ENCODE measurements around the gene FAM219A.
"Not testable (repeated sequence)": the region's sequence is repeated elsewhere in the genome, so short reads cannot be mapped to it uniquely, and the experiment has no call there.

FAM219A gene

GRCh38 chr9:34496149-34496712 is 37.9 kb upstream of the FAM219A start:
- Mint-ChIP-seq H3K4me3 (no peak overlapping the region), H3K36me3 (no peaks in the 10 kb centered on the region), H3K9me3 (no peaks in the 10 kb centered on the region), H3K27ac (no peak overlapping the region), H3K27me3 (peaks cover 25% of the 10 kb centered on the region), H3K4me1 (no peaks in the 10 kb centered on the region)
- CTCF ChIA-PET: interaction anchor here (1.0 kb wide), 2 partner anchors 61 to 92 kb away, joined by 3 to 5 read pairs; no protein-coding TSS in a partner anchor
- no peak for DNase-seq

GRCh38 chr9:34493972-34494535 is 35.7 kb upstream of the FAM219A start:
- H3K4me1 Mint-ChIP-seq: no peaks in the 10 kb centered on the region
- H3K27ac Mint-ChIP-seq: no peak overlapping the region
- H3K4me3 Mint-ChIP-seq: no peak overlapping the region
- CTCF ChIA-PET: interaction anchor here (1.5 to 1.9 kb wide), 3 partner anchors 47 to 101 kb away, joined by 3 to 5 read pairs (median 4); no protein-coding TSS in a partner anchor
- H3K27me3 Mint-ChIP-seq: peaks cover 29% of the 10 kb centered on the region
- DNase-seq: peak; percentile 74
- no peaks in the 10 kb centered on the region for H3K9me3 Mint-ChIP-seq
- no peaks in the 10 kb centered on the region for H3K36me3 Mint-ChIP-seq

- Mint-ChIP-seq H3K4me1 (no peaks in the 10 kb centered on the region), H3K4me3 (no peak overlapping the region), H3K27me3 (peaks cover 38% of the 10 kb centered on the region), H3K27ac (no peak overlapping the region), H3K9me3 (no peaks in the 10 kb centered on the region), H3K36me3 (no peaks in the 10 kb centered on the region)
- no peak for DNase-seq
- CTCF ChIA-PET: interaction anchor here (1.0 to 1.6 kb wide), 2 partner anchors 48 to 88 kb away, joined by 3 to 4 read pairs; no protein-coding TSS in a partner anchor
These were observed 33.7 kb upstream of the FAM219A start for GRCh38 chr9:34492051-34492450.

- H3K36me3 Mint-ChIP-seq: no peaks in the 10 kb centered on the region
These were observed 33.2 kb upstream of the FAM219A start for GRCh38 chr9:34491596-34491995.

GRCh38 chr9:34490760-34491159 is 32.4 kb upstream of the FAM219A start:
- H3K27me3 Mint-ChIP-seq: peaks cover 38% of the 10 kb centered on the region
- no peaks in the 10 kb centered on the region for H3K4me1 Mint-ChIP-seq
- no peak for DNase-seq
- H3K4me3 Mint-ChIP-seq: no peak overlapping the region
- H3K27ac Mint-ChIP-seq: no peak overlapping the region
- no peaks in the 10 kb centered on the region for H3K36me3 Mint-ChIP-seq
- CTCF ChIA-PET: interaction anchor here (0.8 to 1.6 kb wide), 4 partner anchors 9 to 100 kb away, joined by 3 to 4 read pairs (median 3); no protein-coding TSS in a partner anchor
- no peaks in the 10 kb centered on the region for H3K9me3 Mint-ChIP-seq

More at GRCh38 chr9:34491596-34491995, 33.2 kb upstream of the FAM219A start:
- H3K4me1 Mint-ChIP-seq: no peaks in the 10 kb centered on the region
- CTCF ChIA-PET: interaction anchor here (1.0 kb wide), 1 partner anchor 48 kb away, joined by 3 read pairs; no protein-coding TSS in a partner anchor
- DNase-seq: no peak
- H3K4me3 Mint-ChIP-seq: no peak overlapping the region
- H3K27me3 Mint-ChIP-seq: peaks cover 39% of the 10 kb centered on the region
- no peak overlapping the region for H3K27ac Mint-ChIP-seq
- H3K9me3 Mint-ChIP-seq: no peaks in the 10 kb centered on the region

GRCh38 chr9:34490360-34490759 is 32.0 kb upstream of the FAM219A start:
- peaks cover 35% of the 10 kb centered on the region for H3K27me3 Mint-ChIP-seq
- H3K4me1 Mint-ChIP-seq: no peaks in the 10 kb centered on the region
- no peak overlapping the region for H3K27ac Mint-ChIP-seq
- DNase-seq: no peak
- CTCF ChIA-PET: interaction anchor here (0.8 to 1.6 kb wide), 4 partner anchors 10 to 101 kb away, joined by 3 to 4 read pairs (median 3); no protein-coding TSS in a partner anchor
- H3K4me3 Mint-ChIP-seq: no peak overlapping the region
- no peaks in the 10 kb centered on the region for H3K9me3 Mint-ChIP-seq
- no peaks in the 10 kb centered on the region for H3K36me3 Mint-ChIP-seq

GRCh38 chr9:34486572-34486971 is 28.2 kb upstream of the FAM219A start:
- Mint-ChIP-seq H3K4me3 (no peak overlapping the region), H3K9me3 (no peaks in the 10 kb centered on the region), H3K4me1 (no peaks in the 10 kb centered on the region), H3K36me3 (no peaks in the 10 kb centered on the region), H3K27me3 (peaks cover 36% of the 10 kb centered on the region), H3K27ac (no peak overlapping the region)
- DNase-seq: no peak
- CTCF ChIA-PET: no interaction called here

- Mint-ChIP-seq H3K4me1 (no peaks in the 10 kb centered on the region), H3K27ac (no peak overlapping the region), H3K9me3 (no peaks in the 10 kb centered on the region), H3K36me3 (no peaks in the 10 kb centered on the region), H3K4me3 (no peak overlapping the region), H3K27me3 (peaks cover 32% of the 10 kb centered on the region)
- no peak for DNase-seq
- CTCF ChIA-PET: no interaction called here
These were observed 27.5 kb upstream of the FAM219A start for GRCh38 chr9:34485822-34486221.

GRCh38 chr9:34484678-34485077 is 26.3 kb upstream of the FAM219A start:
- CTCF ChIA-PET: no interaction called here

GRCh38 chr9:34482746-34483145 is 24.4 kb upstream of the FAM219A start:
- CTCF ChIA-PET, H3K9me3 Mint-ChIP-seq, H3K36me3 Mint-ChIP-seq, DNase-seq, H3K4me3 Mint-ChIP-seq, H3K4me1 Mint-ChIP-seq, H3K27ac Mint-ChIP-seq: not testable (repeated sequence)
- H3K27me3 Mint-ChIP-seq: peaks cover 21% of the 10 kb centered on the region

More at GRCh38 chr9:34484678-34485077, 26.3 kb upstream of the FAM219A start:
- H3K36me3 Mint-ChIP-seq: no peaks in the 10 kb centered on the region
- no peaks in the 10 kb centered on the region for H3K4me1 Mint-ChIP-seq
- no peak for DNase-seq
- no peaks in the 10 kb centered on the region for H3K9me3 Mint-ChIP-seq
- H3K27ac Mint-ChIP-seq: no peak overlapping the region
- peaks cover 27% of the 10 kb centered on the region for H3K27me3 Mint-ChIP-seq
- no peak overlapping the region for H3K4me3 Mint-ChIP-seq

GRCh38 chr9:34481620-34482019 is 23.2 kb upstream of the FAM219A start:
- DNase-seq, CTCF ChIA-PET, H3K4me1 Mint-ChIP-seq, H3K36me3 Mint-ChIP-seq, H3K9me3 Mint-ChIP-seq, H3K4me3 Mint-ChIP-seq, H3K27ac Mint-ChIP-seq: not testable (repeated sequence)
- peaks cover 17% of the 10 kb centered on the region for H3K27me3 Mint-ChIP-seq

- CTCF ChIA-PET: no interaction called here
- no peak overlapping the region for H3K4me3 Mint-ChIP-seq
- H3K36me3 Mint-ChIP-seq: no peaks in the 10 kb centered on the region
- peaks cover 15% of the 10 kb centered on the region for H3K27me3 Mint-ChIP-seq
- H3K27ac Mint-ChIP-seq: no peak overlapping the region
- no peaks in the 10 kb centered on the region for H3K9me3 Mint-ChIP-seq
- peaks cover 5% of the 10 kb centered on the region for H3K4me1 Mint-ChIP-seq
- DNase-seq: no peak
These were observed 21.1 kb upstream of the FAM219A start for GRCh38 chr9:34479431-34479866.

GRCh38 chr9:34477541-34477940 is 19.2 kb upstream of the FAM219A start:
- no peak for DNase-seq
- H3K4me3 Mint-ChIP-seq: no peak overlapping the region
- peaks cover 15% of the 10 kb centered on the region for H3K27me3 Mint-ChIP-seq
- H3K36me3 Mint-ChIP-seq: no peaks in the 10 kb centered on the region
- CTCF ChIA-PET: interaction anchor here (1.4 kb wide), 1 partner anchor 74 kb away, joined by 3 read pairs; no protein-coding TSS in a partner anchor
- peaks cover 5% of the 10 kb centered on the region for H3K4me1 Mint-ChIP-seq
- H3K27ac Mint-ChIP-seq: no peak overlapping the region
- H3K9me3 Mint-ChIP-seq: no peaks in the 10 kb centered on the region

GRCh38 chr9:34475097-34475496 is 16.7 kb upstream of the FAM219A start:
- Mint-ChIP-seq H3K4me3 (no peak overlapping the region), H3K27me3 (peaks cover 22% of the 10 kb centered on the region), H3K36me3 (no peaks in the 10 kb centered on the region), H3K4me1 (peaks cover 5% of the 10 kb centered on the region), H3K9me3 (no peaks in the 10 kb centered on the region), H3K27ac (no peak overlapping the region)
- no peak for DNase-seq
- CTCF ChIA-PET: interaction anchor here (0.6 to 1.6 kb wide), 2 partner anchors 21 to 71 kb away, joined by 4 to 7 read pairs; no protein-coding TSS in a partner anchor

GRCh38 chr9:34465468-34465867 is 7.1 kb upstream of the FAM219A start:
- H3K27me3 Mint-ChIP-seq: peaks cover 5% of the 10 kb centered on the region
- no peak overlapping the region for H3K4me3 Mint-ChIP-seq
- H3K27ac Mint-ChIP-seq: no peak overlapping the region
- no peaks in the 10 kb centered on the region for H3K36me3 Mint-ChIP-seq
- CTCF ChIA-PET: no interaction called here
- no peak for DNase-seq
- H3K4me1 Mint-ChIP-seq: no peaks in the 10 kb centered on the region
- H3K9me3 Mint-ChIP-seq: no peaks in the 10 kb centered on the region
